Measurements from ENCODE around the gene ST7L.

DNA sequence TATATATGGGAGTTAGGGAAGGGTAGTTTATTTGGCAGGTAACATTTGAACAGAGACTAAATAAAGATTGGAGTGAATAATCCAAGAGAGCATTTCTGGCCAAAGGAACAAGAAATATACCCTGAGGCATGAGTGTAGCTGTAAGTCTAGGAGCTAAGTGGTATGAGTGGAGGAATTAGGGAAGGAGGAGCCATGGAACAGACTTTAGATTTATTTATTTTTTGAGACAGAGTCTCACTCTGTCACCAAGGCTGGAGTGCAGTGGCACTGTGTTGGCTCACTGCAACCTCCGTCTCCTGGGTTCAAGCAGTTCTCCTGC, 19.1 kb upstream of the ST7L start:
- no peak for TF ChIP-seq POLR2A (IDR thresholded peaks at IDR 0.05)
- TF ChIP-seq, protein P1, sequence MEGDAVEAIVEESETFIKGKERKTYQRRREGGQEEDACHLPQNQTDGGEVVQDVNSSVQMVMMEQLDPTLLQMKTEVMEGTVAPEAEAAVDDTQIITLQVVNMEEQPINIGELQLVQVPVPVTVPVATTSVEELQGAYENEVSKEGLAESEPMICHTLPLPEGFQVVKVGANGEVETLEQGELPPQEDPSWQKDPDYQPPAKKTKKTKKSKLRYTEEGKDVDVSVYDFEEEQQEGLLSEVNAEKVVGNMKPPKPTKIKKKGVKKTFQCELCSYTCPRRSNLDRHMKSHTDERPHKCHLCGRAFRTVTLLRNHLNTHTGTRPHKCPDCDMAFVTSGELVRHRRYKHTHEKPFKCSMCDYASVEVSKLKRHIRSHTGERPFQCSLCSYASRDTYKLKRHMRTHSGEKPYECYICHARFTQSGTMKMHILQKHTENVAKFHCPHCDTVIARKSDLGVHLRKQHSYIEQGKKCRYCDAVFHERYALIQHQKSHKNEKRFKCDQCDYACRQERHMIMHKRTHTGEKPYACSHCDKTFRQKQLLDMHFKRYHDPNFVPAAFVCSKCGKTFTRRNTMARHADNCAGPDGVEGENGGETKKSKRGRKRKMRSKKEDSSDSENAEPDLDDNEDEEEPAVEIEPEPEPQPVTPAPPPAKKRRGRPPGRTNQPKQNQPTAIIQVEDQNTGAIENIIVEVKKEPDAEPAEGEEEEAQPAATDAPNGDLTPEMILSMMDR (IDR thresholded peaks at IDR 0.05), result no peak
